ENCODE data around the gene ACP2.
"Not testable (repeated sequence)": the region's sequence is repeated elsewhere in the genome, so short reads cannot be mapped to it uniquely, and the experiment has no call there.

DNA sequence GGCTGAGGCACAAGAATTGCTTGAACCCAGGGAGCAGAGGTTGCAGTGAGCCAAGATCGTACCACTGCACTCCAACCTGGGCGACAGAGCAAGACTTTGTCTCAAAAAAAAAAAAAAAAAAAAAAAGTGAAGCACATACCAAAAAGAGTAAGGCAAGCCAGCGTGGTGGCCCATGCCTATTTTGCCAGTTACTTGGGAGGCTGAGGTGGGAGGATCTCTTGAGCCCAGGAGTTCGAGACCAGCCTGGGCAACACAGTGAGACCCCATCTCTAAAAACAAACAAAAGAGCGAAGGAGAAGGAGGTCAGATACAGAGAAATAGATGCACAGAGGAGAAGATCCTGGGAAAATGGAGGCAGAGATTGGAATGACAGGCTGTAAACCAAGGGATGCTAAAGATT, 42.0 kb downstream of the ACP2 start:
- TF ChIP-seq, protein P1, sequence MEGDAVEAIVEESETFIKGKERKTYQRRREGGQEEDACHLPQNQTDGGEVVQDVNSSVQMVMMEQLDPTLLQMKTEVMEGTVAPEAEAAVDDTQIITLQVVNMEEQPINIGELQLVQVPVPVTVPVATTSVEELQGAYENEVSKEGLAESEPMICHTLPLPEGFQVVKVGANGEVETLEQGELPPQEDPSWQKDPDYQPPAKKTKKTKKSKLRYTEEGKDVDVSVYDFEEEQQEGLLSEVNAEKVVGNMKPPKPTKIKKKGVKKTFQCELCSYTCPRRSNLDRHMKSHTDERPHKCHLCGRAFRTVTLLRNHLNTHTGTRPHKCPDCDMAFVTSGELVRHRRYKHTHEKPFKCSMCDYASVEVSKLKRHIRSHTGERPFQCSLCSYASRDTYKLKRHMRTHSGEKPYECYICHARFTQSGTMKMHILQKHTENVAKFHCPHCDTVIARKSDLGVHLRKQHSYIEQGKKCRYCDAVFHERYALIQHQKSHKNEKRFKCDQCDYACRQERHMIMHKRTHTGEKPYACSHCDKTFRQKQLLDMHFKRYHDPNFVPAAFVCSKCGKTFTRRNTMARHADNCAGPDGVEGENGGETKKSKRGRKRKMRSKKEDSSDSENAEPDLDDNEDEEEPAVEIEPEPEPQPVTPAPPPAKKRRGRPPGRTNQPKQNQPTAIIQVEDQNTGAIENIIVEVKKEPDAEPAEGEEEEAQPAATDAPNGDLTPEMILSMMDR (IDR thresholded peaks at IDR 0.05): not testable (repeated sequence)
- not testable (repeated sequence) for TF ChIP-seq POLR2A (IDR thresholded peaks at IDR 0.05)
